GM23338 (cell line): ENCODE results near the gene SEL1L3. TPM values are rescaled to one million over a fixed set of nuclear protein-coding genes. Genes with fewer than 3 reads are reported as not detected.

Source experiments
- ATAC-seq: fragments of 200-7000 bp; cut with Tn5 transposase; 3 replicates; pipeline ENCODE4 v1.9.1; 2020
- DNase-seq: peaks from one replicate; pipeline ENCODE4 v3.0.0-alpha.2; 2015; ENCODE audit warnings: low spot score
- H2AFZ ChIP-seq: fragments of 200-600 bp; sonication (generic); 2 replicates; pipeline ENCODE4 v1.8.0; 2016; ENCODE audit warnings: antibody characterized with exemption, mild to moderate bottlenecking, moderate library complexity
- H3F3A ChIP-seq: fragments of 200-600 bp; sonication (generic); replicated peaks from 2 replicates; pipeline ENCODE4 v1.8.0; 2017; ENCODE audit warnings: antibody characterized with exemption, mixed run types, low read depth
- H3K27ac ChIP-seq: fragments of 200-600 bp; sonication (generic); 2 replicates; pipeline ENCODE4 v1.6.1; 2016; ENCODE audit warnings: low read depth
- H3K27me3 ChIP-seq: fragments of 200-600 bp; sonication (generic); 2 replicates; pipeline ENCODE4 v1.8.0; 2016; ENCODE audit warnings: mild to moderate bottlenecking, mixed run types, moderate library complexity; ENCODE audit not compliant: insufficient read depth
- H3K36me3 ChIP-seq: fragments of 200-600 bp; sonication (generic); 2 replicates; pipeline ENCODE4 v1.8.0; 2016; ENCODE audit warnings: mild to moderate bottlenecking; ENCODE audit not compliant: insufficient read depth
- H3K4me1 ChIP-seq: fragments of 200-600 bp; sonication (generic); 2 replicates; pipeline ENCODE4 v1.8.0; 2016; ENCODE audit warnings: mild to moderate bottlenecking, moderate library complexity; ENCODE audit not compliant: insufficient read depth
- H3K4me2 ChIP-seq: fragments of 200-600 bp; sonication (generic); 2 replicates; pipeline ENCODE4 v1.7.1; 2017; ENCODE audit warnings: mixed run types
- H3K4me3 ChIP-seq: fragments of 200-600 bp; sonication (generic); 2 replicates; pipeline ENCODE4 v1.6.1; 2016; ENCODE audit warnings: mixed run types
- H3K79me2 ChIP-seq: fragments of 200-600 bp; sonication (generic); replicated peaks from 2 replicates; pipeline ENCODE4 v1.8.0; 2017; ENCODE audit warnings: mild to moderate bottlenecking; ENCODE audit not compliant: insufficient read depth
- H3K9me2 ChIP-seq: fragments of 200-600 bp; sonication (generic); 2 replicates; pipeline ENCODE4 v1.8.0; 2017; ENCODE audit not compliant: insufficient read depth
- H4K20me1 ChIP-seq: fragments of 200-600 bp; sonication (generic); replicated peaks from 2 replicates; pipeline ENCODE4 v1.8.0; 2017; ENCODE audit warnings: mild to moderate bottlenecking; ENCODE audit not compliant: insufficient read depth
- H3K27ac Mint-ChIP-seq: 2 replicates; pipeline ENCODE4 v1.8.0; 2020; ENCODE audit warnings: inconsistent platforms, mild to moderate bottlenecking, moderate library complexity, mixed read lengths
- H3K27me3 Mint-ChIP-seq: 3 replicates; pipeline ENCODE4 v1.8.0; 2022; ENCODE audit warnings: low read depth, mild to moderate bottlenecking, moderate library complexity, mixed read lengths, inconsistent platforms; ENCODE audit not compliant: insufficient read depth, poor library complexity
- H3K36me3 Mint-ChIP-seq: 3 replicates; pipeline ENCODE4 v1.8.0; 2021; ENCODE audit warnings: low read depth, mild to moderate bottlenecking, inconsistent platforms, moderate library complexity, mixed read lengths
- H3K4me1 Mint-ChIP-seq: 3 replicates; pipeline ENCODE4 v1.8.0; 2020; ENCODE audit warnings: mild to moderate bottlenecking, inconsistent platforms, mixed read lengths
- H3K4me3 Mint-ChIP-seq: 3 replicates; pipeline ENCODE4 v1.8.0; 2021; ENCODE audit warnings: moderate library complexity, mild to moderate bottlenecking, inconsistent platforms, mixed read lengths
- H3K9me3 Mint-ChIP-seq: 3 replicates; pipeline ENCODE4 v1.8.0; 2020; ENCODE audit warnings: moderate library complexity, mild to moderate bottlenecking, inconsistent platforms, mixed read lengths
- CREB1 ChIP-seq: fragments of 250-450 bp; sonication (Bioruptor Pico); IDR thresholded peaks from 2 replicates; pipeline ENCODE4 v1.5.0; 2020; ENCODE audit warnings: low read depth, mild to moderate bottlenecking, moderate library complexity
- EZH2 ChIP-seq: fragments of 200-600 bp; sonication (generic); IDR thresholded peaks from one replicate; pipeline ENCODE4 v1.8.0; 2017; ENCODE audit warnings: antibody characterized with exemption, mild to moderate bottlenecking, low read depth; ENCODE audit not compliant: unreplicated experiment
- EZH2phosphoT487 ChIP-seq: fragments of 200-600 bp; sonication (generic); IDR thresholded peaks from one replicate; pipeline ENCODE4 v1.8.1; 2018; ENCODE audit warnings: antibody characterized with exemption; ENCODE audit not compliant: unreplicated experiment
- JUNB ChIP-seq: IDR thresholded peaks from one replicate; pipeline ENCODE4 v1.6.1; 2016; ENCODE audit warnings: antibody characterized with exemption; ENCODE audit not compliant: unreplicated experiment
- NANOG ChIP-seq: IDR thresholded peaks from 2 replicates; pipeline ENCODE4 v1.6.1; 2016; ENCODE audit warnings: antibody characterized with exemption, borderline replicate concordance
- POLR2AphosphoS5 ChIP-seq: IDR thresholded peaks from 2 replicates; pipeline ENCODE4 v1.6.1; 2016; ENCODE audit warnings: antibody characterized with exemption, low read depth
- STAT1 ChIP-seq: IDR thresholded peaks from one replicate; pipeline ENCODE4 v1.6.1; 2016; ENCODE audit warnings: antibody characterized with exemption; ENCODE audit not compliant: unreplicated experiment
- ZNF114 ChIP-seq: fragments of 250-450 bp; sonication (Bioruptor Pico); IDR thresholded peaks from 2 replicates; pipeline ENCODE4 v1.5.0; 2020; ENCODE audit warnings: mild to moderate bottlenecking, moderate library complexity
- ZNF331 ChIP-seq: fragments of 250-450 bp; sonication (Bioruptor Pico); IDR thresholded peaks from 2 replicates; pipeline ENCODE4 v1.5.0; 2020; ENCODE audit warnings: low read depth, mild to moderate bottlenecking, moderate library complexity
- polyA plus RNA-seq: library from polyadenylated mRNA; unstranded; fragments of >200 nt; fragmentation: Nextera tagmentation; extraction: Ambion mirVana; gene quantifications from 2 replicates; pipeline ENCODE4 v1.2.1, GENCODE V29; 2016
- total RNA-seq: library from RNA; depleted of rRNA; stranded (reverse); fragments of >200 nt; shearing (Covaris generic); gene quantifications from 2 replicates; pipeline ENCODE4 v1.2.3, GENCODE V29; 2014
- TF ChIP-seq, protein P1 (sequence below): fragments of 250-450 bp; sonication (Bioruptor Pico); IDR thresholded peaks from 2 replicates; pipeline ENCODE4 v1.5.0; 2020; ENCODE audit warnings: mild to moderate bottlenecking, moderate library complexity
- TF ChIP-seq, protein P2 (sequence below): IDR thresholded peaks from 2 replicates; pipeline ENCODE4 v1.6.1; 2016; ENCODE audit warnings: antibody characterized with exemption
- TF ChIP-seq, protein P3 (sequence below): IDR thresholded peaks from one replicate; pipeline ENCODE4 v1.6.1; 2018; ENCODE audit warnings: antibody characterized with exemption; ENCODE audit not compliant: unreplicated experiment
- TF ChIP-seq, protein P4 (sequence below), 2 experiments: fragments of 200-600 bp in 1 of 2; sonication (generic) in 1 of 2; conservative IDR thresholded peaks; 2 replicates each; pipeline versions ENCODE4 v1.5.1 to v1.6.1; 2016 to 2017; ENCODE audit warnings: antibody characterized with exemption in 2 of 2, low read depth in 2 of 2, mild to moderate bottlenecking in 2 of 2, moderate library complexity in 1 of 2

Gene SEL1L3
- total and polyA plus RNA-seq, 2 experiments from 2014 or later, result 17.1 to 61.7 TPM

DNA sequence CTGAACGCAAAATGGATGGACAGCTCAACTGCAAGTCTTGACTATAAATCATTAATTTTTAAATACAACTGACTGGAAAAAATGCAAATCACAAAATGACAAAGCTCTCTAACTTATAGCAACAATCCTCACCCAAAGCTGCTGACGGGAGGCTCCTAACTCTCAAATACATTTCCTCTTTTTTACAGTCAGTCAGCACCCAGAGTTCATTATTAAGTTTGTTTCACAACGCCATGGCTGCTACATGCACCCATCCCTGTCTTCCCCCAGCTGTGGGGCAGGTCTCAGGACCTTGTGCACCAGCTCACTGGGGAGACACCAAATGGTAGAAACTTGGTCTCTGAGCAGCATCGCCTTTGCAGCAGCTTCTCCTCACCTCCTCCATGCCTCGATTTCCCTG, 109.5 kb downstream of the SEL1L3 start:
- Histone ChIP-seq H3K27ac (no peak overlapping the region), H3K36me3 (no peaks in the 10 kb centered on the region; the same call in 1 of the 2 replicates), H2AFZ (no peak overlapping the region), H4K20me1 (no peaks in the 10 kb centered on the region), H3K27me3 (no peaks in the 10 kb centered on the region), H3K79me2 (no peaks in the 10 kb centered on the region), H3K4me1 (0 out of 2 replicates have a peak, but pooled peaks cover 3% of the 10 kb centered on the region), H3K4me3 (no peak overlapping the region), H3K4me2 (no peak overlapping the region), H3K9me2 (no peaks in the 10 kb centered on the region), H3F3A (no peaks in the 10 kb centered on the region)
- DNase-seq (no peak), ATAC-seq (no peak)
- peaks cover 20% of the 10 kb centered on the region; the same call in 2 of the 3 replicates for H3K36me3 Mint-ChIP-seq
- H3K4me3 Mint-ChIP-seq, result no peak overlapping the region
- no peaks in the 10 kb centered on the region for H3K9me3 Mint-ChIP-seq
- no peaks in the 10 kb centered on the region for H3K4me1 Mint-ChIP-seq
- H3K27ac Mint-ChIP-seq, result no peak overlapping the region
- H3K27me3 Mint-ChIP-seq, result peaks cover 3% of the 10 kb centered on the region
- TF ChIP-seq, protein P1, sequence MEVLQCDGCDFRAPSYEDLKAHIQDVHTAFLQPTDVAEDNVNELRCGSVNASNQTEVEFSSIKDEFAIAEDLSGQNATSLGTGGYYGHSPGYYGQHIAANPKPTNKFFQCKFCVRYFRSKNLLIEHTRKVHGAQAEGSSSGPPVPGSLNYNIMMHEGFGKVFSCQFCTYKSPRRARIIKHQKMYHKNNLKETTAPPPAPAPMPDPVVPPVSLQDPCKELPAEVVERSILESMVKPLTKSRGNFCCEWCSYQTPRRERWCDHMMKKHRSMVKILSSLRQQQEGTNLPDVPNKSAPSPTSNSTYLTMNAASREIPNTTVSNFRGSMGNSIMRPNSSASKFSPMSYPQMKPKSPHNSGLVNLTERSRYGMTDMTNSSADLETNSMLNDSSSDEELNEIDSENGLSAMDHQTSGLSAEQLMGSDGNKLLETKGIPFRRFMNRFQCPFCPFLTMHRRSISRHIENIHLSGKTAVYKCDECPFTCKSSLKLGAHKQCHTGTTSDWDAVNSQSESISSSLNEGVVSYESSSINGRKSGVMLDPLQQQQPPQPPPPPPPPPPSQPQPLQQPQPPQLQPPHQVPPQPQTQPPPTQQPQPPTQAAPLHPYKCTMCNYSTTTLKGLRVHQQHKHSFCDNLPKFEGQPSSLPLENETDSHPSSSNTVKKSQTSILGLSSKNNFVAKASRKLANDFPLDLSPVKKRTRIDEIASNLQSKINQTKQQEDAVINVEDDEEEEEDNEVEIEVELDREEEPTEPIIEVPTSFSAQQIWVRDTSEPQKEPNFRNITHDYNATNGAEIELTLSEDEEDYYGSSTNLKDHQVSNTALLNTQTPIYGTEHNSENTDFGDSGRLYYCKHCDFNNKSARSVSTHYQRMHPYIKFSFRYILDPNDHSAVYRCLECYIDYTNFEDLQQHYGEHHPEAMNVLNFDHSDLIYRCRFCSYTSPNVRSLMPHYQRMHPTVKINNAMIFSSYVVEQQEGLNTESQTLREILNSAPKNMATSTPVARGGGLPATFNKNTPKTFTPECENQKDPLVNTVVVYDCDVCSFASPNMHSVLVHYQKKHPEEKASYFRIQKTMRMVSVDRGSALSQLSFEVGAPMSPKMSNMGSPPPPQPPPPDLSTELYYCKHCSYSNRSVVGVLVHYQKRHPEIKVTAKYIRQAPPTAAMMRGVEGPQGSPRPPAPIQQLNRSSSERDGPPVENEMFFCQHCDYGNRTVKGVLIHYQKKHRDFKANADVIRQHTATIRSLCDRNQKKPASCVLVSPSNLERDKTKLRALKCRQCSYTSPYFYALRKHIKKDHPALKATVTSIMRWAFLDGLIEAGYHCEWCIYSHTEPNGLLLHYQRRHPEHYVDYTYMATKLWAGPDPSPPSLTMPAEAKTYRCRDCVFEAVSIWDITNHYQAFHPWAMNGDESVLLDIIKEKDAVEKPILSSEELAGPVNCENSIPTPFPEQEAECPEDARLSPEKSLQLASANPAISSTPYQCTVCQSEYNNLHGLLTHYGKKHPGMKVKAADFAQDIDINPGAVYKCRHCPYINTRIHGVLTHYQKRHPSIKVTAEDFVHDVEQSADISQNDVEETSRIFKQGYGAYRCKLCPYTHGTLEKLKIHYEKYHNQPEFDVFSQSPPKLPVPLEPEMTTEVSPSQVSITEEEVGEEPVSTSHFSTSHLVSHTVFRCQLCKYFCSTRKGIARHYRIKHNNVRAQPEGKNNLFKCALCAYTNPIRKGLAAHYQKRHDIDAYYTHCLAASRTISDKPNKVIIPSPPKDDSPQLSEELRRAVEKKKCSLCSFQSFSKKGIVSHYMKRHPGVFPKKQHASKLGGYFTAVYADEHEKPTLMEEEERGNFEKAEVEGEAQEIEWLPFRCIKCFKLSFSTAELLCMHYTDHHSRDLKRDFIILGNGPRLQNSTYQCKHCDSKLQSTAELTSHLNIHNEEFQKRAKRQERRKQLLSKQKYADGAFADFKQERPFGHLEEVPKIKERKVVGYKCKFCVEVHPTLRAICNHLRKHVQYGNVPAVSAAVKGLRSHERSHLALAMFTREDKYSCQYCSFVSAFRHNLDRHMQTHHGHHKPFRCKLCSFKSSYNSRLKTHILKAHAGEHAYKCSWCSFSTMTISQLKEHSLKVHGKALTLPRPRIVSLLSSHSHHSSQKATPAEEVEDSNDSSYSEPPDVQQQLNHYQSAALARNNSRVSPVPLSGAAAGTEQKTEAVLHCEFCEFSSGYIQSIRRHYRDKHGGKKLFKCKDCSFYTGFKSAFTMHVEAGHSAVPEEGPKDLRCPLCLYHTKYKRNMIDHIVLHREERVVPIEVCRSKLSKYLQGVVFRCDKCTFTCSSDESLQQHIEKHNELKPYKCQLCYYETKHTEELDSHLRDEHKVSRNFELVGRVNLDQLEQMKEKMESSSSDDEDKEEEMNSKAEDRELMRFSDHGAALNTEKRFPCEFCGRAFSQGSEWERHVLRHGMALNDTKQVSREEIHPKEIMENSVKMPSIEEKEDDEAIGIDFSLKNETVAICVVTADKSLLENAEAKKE (CRISPR knock-in tag), result no peak
- TF ChIP-seq ZNF331 (no peak), CREB1 (no peak), NANOG (no peak), STAT1 (no peak), JUNB (no peak), POLR2AphosphoS5 (no peak), ZNF114 (CRISPR knock-in tag) (no peak), EZH2phosphoT487 (no peak), EZH2 (no peak)
- TF ChIP-seq, protein P2, sequence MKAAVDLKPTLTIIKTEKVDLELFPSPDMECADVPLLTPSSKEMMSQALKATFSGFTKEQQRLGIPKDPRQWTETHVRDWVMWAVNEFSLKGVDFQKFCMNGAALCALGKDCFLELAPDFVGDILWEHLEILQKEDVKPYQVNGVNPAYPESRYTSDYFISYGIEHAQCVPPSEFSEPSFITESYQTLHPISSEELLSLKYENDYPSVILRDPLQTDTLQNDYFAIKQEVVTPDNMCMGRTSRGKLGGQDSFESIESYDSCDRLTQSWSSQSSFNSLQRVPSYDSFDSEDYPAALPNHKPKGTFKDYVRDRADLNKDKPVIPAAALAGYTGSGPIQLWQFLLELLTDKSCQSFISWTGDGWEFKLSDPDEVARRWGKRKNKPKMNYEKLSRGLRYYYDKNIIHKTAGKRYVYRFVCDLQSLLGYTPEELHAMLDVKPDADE, result no peak
- TF ChIP-seq, protein P3, sequence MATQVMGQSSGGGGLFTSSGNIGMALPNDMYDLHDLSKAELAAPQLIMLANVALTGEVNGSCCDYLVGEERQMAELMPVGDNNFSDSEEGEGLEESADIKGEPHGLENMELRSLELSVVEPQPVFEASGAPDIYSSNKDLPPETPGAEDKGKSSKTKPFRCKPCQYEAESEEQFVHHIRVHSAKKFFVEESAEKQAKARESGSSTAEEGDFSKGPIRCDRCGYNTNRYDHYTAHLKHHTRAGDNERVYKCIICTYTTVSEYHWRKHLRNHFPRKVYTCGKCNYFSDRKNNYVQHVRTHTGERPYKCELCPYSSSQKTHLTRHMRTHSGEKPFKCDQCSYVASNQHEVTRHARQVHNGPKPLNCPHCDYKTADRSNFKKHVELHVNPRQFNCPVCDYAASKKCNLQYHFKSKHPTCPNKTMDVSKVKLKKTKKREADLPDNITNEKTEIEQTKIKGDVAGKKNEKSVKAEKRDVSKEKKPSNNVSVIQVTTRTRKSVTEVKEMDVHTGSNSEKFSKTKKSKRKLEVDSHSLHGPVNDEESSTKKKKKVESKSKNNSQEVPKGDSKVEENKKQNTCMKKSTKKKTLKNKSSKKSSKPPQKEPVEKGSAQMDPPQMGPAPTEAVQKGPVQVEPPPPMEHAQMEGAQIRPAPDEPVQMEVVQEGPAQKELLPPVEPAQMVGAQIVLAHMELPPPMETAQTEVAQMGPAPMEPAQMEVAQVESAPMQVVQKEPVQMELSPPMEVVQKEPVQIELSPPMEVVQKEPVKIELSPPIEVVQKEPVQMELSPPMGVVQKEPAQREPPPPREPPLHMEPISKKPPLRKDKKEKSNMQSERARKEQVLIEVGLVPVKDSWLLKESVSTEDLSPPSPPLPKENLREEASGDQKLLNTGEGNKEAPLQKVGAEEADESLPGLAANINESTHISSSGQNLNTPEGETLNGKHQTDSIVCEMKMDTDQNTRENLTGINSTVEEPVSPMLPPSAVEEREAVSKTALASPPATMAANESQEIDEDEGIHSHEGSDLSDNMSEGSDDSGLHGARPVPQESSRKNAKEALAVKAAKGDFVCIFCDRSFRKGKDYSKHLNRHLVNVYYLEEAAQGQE, result no peak
- TF ChIP-seq, protein P4, sequence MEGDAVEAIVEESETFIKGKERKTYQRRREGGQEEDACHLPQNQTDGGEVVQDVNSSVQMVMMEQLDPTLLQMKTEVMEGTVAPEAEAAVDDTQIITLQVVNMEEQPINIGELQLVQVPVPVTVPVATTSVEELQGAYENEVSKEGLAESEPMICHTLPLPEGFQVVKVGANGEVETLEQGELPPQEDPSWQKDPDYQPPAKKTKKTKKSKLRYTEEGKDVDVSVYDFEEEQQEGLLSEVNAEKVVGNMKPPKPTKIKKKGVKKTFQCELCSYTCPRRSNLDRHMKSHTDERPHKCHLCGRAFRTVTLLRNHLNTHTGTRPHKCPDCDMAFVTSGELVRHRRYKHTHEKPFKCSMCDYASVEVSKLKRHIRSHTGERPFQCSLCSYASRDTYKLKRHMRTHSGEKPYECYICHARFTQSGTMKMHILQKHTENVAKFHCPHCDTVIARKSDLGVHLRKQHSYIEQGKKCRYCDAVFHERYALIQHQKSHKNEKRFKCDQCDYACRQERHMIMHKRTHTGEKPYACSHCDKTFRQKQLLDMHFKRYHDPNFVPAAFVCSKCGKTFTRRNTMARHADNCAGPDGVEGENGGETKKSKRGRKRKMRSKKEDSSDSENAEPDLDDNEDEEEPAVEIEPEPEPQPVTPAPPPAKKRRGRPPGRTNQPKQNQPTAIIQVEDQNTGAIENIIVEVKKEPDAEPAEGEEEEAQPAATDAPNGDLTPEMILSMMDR (conservative IDR thresholded peaks at IDR 0.05; ENCODE audit: low read depth in 2 of 2), result no peak
